Endodermal cell (in vitro differentiated cells): ENCODE results near the gene NAV2. TPM values are rescaled to one million over a fixed set of nuclear protein-coding genes. Genes with fewer than 3 reads are reported as not detected.

Experiments
- DNase-seq: peaks from one replicate; pipeline ENCODE4 v3.0.0-alpha.2; 2017
- H3K27ac ChIP-seq: 2 replicates; pipeline ENCODE4 v1.5.1; 2013; ENCODE audit warnings: mild to moderate bottlenecking, low read depth, low read length, moderate library complexity
- H3K27me3 ChIP-seq: 2 replicates; pipeline ENCODE4 v1.6.1; 2013; ENCODE audit warnings: mild to moderate bottlenecking, low read length, moderate library complexity; ENCODE audit not compliant: insufficient read depth, control insufficient read depth, poor library complexity, severe bottlenecking
- H3K36me3 ChIP-seq: 2 replicates; pipeline ENCODE4 v1.7.0; 2013; ENCODE audit warnings: mild to moderate bottlenecking, low read length, moderate library complexity; ENCODE audit not compliant: control insufficient read depth, insufficient read depth
- H3K4me1 ChIP-seq: one replicate; pipeline ENCODE4 v1.7.0; 2013; ENCODE audit warnings: low read length; ENCODE audit not compliant: control insufficient read depth, insufficient read depth
- H3K4me3 ChIP-seq: 2 replicates; pipeline ENCODE4 v1.5.1; 2013; ENCODE audit warnings: mild to moderate bottlenecking, low read length, moderate library complexity
- H3K9ac ChIP-seq: 2 replicates; pipeline ENCODE4 v1.6.1; 2013; ENCODE audit warnings: mild to moderate bottlenecking, low read length, moderate library complexity; ENCODE audit not compliant: poor library complexity, severe bottlenecking; ENCODE audit errors: extremely low read depth
- H3K9me3 ChIP-seq: 2 replicates; pipeline ENCODE4 v1.6.1; 2013; ENCODE audit warnings: mild to moderate bottlenecking, low read length, moderate library complexity; ENCODE audit not compliant: control insufficient read depth
- H3K27ac Mint-ChIP-seq: 2 replicates; pipeline ENCODE4 v1.8.0; 2020; ENCODE audit warnings: mixed read lengths
- H3K27me3 Mint-ChIP-seq: 2 replicates; pipeline ENCODE4 v1.8.0; 2021; ENCODE audit warnings: mild to moderate bottlenecking, mixed read lengths; ENCODE audit not compliant: insufficient read depth
- H3K36me3 Mint-ChIP-seq: 2 replicates; pipeline ENCODE4 v1.8.0; 2020; ENCODE audit warnings: low read depth, mixed read lengths
- H3K4me1 Mint-ChIP-seq: 2 replicates; pipeline ENCODE4 v1.8.0; 2020; ENCODE audit warnings: mixed read lengths
- H3K4me3 Mint-ChIP-seq: 2 replicates; pipeline ENCODE4 v1.8.0; 2020; ENCODE audit warnings: mild to moderate bottlenecking, moderate library complexity, mixed read lengths
- H3K9me3 Mint-ChIP-seq: 2 replicates; pipeline ENCODE4 v1.8.0; 2020; ENCODE audit warnings: mild to moderate bottlenecking, mixed read lengths
- WGBS, 2 experiments: methylation state at CpG; one replicate each; pipeline versions ENCODE4 v1.1.5 to v1.1.7; 2013; ENCODE audit warnings: missing lambda C conversion rate in 2 of 2, mixed read lengths in 1 of 2; ENCODE audit not compliant: insufficient coverage in 1 of 2, insufficient read length in 1 of 2; 5-methylcytosine and 5-hydroxymethylcytosine counted together
- total RNA-seq, 2 donors: library from RNA; stranded (reverse); fragmentation: NEBNext Ultra II Directional in 1 of 2; extraction: Animal tissue kit (Norgen Biotek cat#: 25700) in 1 of 2; gene quantifications; 2 replicates in 1 of 2; 3 replicates in 1 of 2; pipeline ENCODE4 v1.2.1, GENCODE V29; 2021
- TF ChIP-seq, protein P1 (sequence below): fragments of 200-600 bp; sonication (generic); conservative IDR thresholded peaks from 2 replicates; pipeline ENCODE4 v1.5.0; 2021; ENCODE audit warnings: antibody characterized with exemption, mild to moderate bottlenecking

NAV2 gene
- total RNA-seq, 2 donors from 2014 or later, result 37.1 to 42.4 TPM

DNA sequence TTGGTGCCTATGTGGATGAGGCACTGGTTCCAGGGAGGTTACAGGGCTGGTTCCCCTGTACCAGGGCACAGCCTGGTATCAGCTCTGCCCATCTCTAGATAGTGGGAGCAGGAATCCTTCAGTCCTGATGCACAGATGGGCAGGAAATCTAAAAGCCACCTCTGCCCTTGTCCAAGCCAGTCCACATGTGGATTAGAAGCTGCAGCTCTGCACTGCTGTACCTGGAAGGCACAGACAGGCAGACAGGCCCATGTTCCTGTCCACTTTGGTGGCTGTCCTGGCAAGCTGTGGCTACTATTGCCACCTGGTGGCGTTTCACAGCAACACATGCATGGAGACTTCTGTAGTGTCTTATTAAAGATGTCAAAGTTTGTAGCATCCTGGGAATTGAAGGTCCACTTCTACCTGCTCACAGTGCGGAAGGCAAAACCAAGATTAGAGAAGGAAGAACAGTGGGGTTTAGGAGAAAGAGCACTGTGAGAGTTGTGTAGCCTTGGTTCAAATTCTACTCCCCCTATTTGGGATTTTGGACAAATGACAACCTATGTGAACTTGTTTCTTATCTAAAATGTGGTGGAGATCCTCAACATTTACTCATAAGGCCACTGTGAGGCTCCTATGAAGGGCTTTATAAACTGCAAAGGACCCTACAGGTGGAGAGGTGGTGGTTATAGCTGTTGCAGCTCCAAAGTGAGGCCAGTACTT lies 30.1 kb downstream of the NAV2 start:
- H3K27ac Mint-ChIP-seq, result no peak overlapping the region
- H3K4me3 Mint-ChIP-seq, result no peak overlapping the region
- Histone ChIP-seq H3K4me3 (no peak overlapping the region), H3K36me3 (no peaks in the 10 kb centered on the region), H3K9me3 (no peaks in the 10 kb centered on the region), H3K4me1 (peaks cover 12% of the 10 kb centered on the region), H3K9ac (no peak overlapping the region), H3K27me3 (no peaks in the 10 kb centered on the region), H3K27ac (no peak overlapping the region)
- H3K36me3 Mint-ChIP-seq, result no peaks in the 10 kb centered on the region
- TF ChIP-seq, protein P1, sequence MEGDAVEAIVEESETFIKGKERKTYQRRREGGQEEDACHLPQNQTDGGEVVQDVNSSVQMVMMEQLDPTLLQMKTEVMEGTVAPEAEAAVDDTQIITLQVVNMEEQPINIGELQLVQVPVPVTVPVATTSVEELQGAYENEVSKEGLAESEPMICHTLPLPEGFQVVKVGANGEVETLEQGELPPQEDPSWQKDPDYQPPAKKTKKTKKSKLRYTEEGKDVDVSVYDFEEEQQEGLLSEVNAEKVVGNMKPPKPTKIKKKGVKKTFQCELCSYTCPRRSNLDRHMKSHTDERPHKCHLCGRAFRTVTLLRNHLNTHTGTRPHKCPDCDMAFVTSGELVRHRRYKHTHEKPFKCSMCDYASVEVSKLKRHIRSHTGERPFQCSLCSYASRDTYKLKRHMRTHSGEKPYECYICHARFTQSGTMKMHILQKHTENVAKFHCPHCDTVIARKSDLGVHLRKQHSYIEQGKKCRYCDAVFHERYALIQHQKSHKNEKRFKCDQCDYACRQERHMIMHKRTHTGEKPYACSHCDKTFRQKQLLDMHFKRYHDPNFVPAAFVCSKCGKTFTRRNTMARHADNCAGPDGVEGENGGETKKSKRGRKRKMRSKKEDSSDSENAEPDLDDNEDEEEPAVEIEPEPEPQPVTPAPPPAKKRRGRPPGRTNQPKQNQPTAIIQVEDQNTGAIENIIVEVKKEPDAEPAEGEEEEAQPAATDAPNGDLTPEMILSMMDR, result peak; percentile 94
- H3K27me3 Mint-ChIP-seq, result no peaks in the 10 kb centered on the region
- WGBS, 2 experiments, result 36% methylated on average over 2 of the region's 2 CpGs; no CpG with 5 or more reads in 1 of the 2 experiments
- peaks cover 7% of the 10 kb centered on the region for H3K9me3 Mint-ChIP-seq
- peak; percentile 95 for DNase-seq
- H3K4me1 Mint-ChIP-seq, result peaks cover 26% of the 10 kb centered on the region

DNA sequence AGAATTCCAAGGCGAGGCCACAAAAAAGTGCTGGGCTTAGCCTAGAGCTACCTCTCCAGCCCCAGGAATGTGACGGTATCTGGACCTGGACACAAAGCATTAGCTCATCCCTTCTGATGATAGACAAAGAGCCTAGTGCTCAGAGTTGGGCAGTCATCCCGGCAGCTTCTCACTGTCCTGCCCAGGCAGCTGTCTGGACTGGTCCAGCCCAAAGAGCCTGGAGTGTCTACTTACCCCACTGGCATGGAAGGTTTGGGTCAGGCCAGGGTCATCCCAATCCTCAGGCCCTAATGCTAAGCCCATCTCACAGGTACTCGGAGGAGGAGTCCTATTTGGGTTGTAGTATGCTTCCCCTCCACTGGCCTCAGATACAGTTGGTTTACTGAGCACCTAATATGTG lies 31.0 kb downstream of the NAV2 start:
- H3K4me3 ChIP-seq, result no peak overlapping the region
- no peaks in the 10 kb centered on the region for H3K27me3 ChIP-seq
- H3K9ac ChIP-seq, result no peak overlapping the region
- DNase-seq, result no peak
- H3K27ac Mint-ChIP-seq, result no peak overlapping the region
- peaks cover 21% of the 10 kb centered on the region for H3K4me1 Mint-ChIP-seq
- no peaks in the 10 kb centered on the region for H3K36me3 Mint-ChIP-seq
- no peak overlapping the region for H3K4me3 Mint-ChIP-seq
- H3K4me1 ChIP-seq, result peaks cover 12% of the 10 kb centered on the region
- no peak overlapping the region for H3K27ac ChIP-seq
- no peaks in the 10 kb centered on the region for H3K27me3 Mint-ChIP-seq
- TF ChIP-seq, protein P1, result no peak
- no peaks in the 10 kb centered on the region for H3K9me3 ChIP-seq
- H3K9me3 Mint-ChIP-seq, result peaks cover 7% of the 10 kb centered on the region
- no peaks in the 10 kb centered on the region for H3K36me3 ChIP-seq
- 89 to 92% methylated on average over 3 to 4 of the region's 4 CpGs for WGBS, 2 experiments

DNA sequence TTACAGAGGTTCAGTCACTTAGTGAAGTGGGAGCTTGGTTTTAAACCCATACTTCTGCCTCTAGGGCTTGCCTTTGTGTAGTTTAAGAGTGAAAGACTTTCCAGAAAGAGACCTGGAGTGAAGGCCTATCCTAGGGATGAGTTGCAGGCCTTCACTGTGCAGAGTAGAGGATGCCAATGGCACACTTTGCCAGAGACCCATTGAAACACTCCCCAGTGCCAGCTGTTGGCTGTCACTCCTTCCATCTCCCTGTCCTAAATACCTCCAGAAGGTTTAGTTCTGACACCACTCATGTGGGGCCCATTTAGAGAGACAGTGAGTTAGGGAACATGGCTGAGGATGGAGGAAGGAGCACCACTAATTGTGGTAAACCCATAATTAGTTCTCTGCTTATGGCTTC lies 31.5 kb downstream of the NAV2 start:
- Histone ChIP-seq H3K4me1 (peaks cover 12% of the 10 kb centered on the region), H3K4me3 (no peak overlapping the region), H3K9me3 (no peaks in the 10 kb centered on the region), H3K27me3 (no peaks in the 10 kb centered on the region), H3K9ac (no peak overlapping the region), H3K27ac (no peak overlapping the region), H3K36me3 (no peaks in the 10 kb centered on the region)
- H3K27me3 Mint-ChIP-seq, result no peaks in the 10 kb centered on the region
- no peak overlapping the region for H3K4me3 Mint-ChIP-seq
- H3K36me3 Mint-ChIP-seq, result no peaks in the 10 kb centered on the region
- H3K27ac Mint-ChIP-seq, result no peak overlapping the region
- H3K4me1 Mint-ChIP-seq, result peaks cover 16% of the 10 kb centered on the region
- H3K9me3 Mint-ChIP-seq, result peaks cover 7% of the 10 kb centered on the region
- TF ChIP-seq, protein P1, result no peak
- no peak for DNase-seq
